ENCODE results near the gene WDR90.
A peak's percentile ranks its signal among the peaks of the same experiment; 100 is the strongest.

Gene WDR90

DNA sequence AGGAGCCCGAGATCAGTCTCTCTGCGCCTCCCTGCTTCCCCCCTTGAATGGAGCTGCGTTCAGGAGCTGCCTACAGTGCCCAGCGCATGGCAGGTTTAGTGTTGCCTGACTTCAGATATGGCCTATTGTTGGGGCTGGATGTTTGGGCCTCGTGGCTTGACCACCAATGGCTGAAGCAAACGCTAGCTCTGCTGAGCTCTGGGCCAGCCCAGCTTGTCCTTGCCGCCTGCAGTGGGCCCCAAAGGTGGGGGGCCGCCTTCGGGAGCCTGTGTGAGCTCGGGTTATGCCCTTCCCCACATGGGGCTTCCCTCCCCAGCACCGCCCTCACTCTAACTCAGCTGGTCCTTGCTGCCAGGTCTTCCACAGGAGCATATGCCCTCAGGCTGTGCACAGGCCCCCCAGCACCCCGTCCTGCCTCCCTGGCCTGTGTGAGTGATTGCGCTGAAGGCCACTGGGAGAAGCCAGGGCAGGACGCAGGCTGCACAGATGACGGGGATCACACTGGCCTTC is 11.1 kb upstream of the WDR90 start:
- no peak overlapping the region for H3K4me3 ChIP-seq (ENCODE audit: low read depth, low read length)
- TF ChIP-seq, protein P1, sequence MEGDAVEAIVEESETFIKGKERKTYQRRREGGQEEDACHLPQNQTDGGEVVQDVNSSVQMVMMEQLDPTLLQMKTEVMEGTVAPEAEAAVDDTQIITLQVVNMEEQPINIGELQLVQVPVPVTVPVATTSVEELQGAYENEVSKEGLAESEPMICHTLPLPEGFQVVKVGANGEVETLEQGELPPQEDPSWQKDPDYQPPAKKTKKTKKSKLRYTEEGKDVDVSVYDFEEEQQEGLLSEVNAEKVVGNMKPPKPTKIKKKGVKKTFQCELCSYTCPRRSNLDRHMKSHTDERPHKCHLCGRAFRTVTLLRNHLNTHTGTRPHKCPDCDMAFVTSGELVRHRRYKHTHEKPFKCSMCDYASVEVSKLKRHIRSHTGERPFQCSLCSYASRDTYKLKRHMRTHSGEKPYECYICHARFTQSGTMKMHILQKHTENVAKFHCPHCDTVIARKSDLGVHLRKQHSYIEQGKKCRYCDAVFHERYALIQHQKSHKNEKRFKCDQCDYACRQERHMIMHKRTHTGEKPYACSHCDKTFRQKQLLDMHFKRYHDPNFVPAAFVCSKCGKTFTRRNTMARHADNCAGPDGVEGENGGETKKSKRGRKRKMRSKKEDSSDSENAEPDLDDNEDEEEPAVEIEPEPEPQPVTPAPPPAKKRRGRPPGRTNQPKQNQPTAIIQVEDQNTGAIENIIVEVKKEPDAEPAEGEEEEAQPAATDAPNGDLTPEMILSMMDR (IDR thresholded peaks at IDR 0.05; ENCODE audit: low read depth, low read length, missing control alignments), result no peak

DNA sequence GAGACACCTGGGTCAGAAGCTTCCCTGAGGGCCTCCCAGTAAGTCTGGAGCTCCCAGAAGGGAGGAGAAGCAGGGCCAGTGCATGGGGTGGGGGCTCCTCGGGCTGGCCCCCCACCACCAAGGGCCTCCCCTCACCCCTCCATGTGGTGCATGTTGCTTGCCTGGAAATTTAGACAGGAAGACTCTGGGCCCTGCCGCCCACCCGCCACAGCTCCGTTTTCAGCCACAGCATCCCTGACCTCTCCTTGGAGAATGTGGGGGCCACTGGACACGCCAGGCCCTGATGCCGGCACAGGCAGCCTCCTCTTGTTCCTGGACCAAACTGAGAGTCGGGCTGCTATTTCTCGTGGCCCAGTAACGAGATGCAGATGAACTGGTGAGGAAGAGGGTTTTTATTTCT is 10.3 kb upstream of the WDR90 start:
- no peak for DNase-seq (ENCODE audit: low read depth)
- no peak overlapping the region for H3K4me3 ChIP-seq (ENCODE audit: low read depth, low read length)
- in situ Hi-C loops (cut with HindIII; ENCODE audit: low sequenced_read_pairs), result no loop called here
- TF ChIP-seq, protein P1 (IDR thresholded peaks at IDR 0.05; ENCODE audit: low read depth, low read length, missing control alignments), result no peak

More for the DNA sequence above, 11.1 kb upstream of the WDR90 start:
- in situ Hi-C loops (cut with HindIII; ENCODE audit: low sequenced_read_pairs), result no loop called here
- DNase-seq (ENCODE audit: low read depth), result no peak

DNA sequence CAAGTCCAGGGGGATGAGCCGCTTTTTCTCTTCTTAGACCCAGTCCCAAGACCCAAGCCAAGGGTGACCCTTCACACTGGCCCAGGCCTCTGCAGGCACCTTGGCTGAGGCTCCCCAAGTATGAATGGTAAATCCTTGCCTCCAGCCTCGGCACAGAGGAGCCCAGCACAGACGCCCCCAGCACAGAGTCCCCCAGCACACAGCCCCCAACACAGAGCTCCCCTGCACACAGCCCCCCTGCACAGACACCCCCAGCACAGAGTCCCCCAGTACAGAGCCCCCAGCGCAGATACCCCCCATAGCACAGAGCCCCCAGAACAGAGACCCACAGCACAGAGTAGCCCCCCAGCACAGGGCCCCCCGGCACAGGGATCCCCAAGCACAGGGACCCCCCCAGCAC is 8.6 kb upstream of the WDR90 start:
- peak overlapping the region; percentile 59 for H3K4me3 ChIP-seq (ENCODE audit: low read depth, low read length)
- in situ Hi-C loops (cut with HindIII; ENCODE audit: low sequenced_read_pairs), result no loop called here
- DNase-seq (ENCODE audit: low read depth), result no peak
- TF ChIP-seq, protein P1 (IDR thresholded peaks at IDR 0.05; ENCODE audit: low read depth, low read length, missing control alignments), result no peak

DNA sequence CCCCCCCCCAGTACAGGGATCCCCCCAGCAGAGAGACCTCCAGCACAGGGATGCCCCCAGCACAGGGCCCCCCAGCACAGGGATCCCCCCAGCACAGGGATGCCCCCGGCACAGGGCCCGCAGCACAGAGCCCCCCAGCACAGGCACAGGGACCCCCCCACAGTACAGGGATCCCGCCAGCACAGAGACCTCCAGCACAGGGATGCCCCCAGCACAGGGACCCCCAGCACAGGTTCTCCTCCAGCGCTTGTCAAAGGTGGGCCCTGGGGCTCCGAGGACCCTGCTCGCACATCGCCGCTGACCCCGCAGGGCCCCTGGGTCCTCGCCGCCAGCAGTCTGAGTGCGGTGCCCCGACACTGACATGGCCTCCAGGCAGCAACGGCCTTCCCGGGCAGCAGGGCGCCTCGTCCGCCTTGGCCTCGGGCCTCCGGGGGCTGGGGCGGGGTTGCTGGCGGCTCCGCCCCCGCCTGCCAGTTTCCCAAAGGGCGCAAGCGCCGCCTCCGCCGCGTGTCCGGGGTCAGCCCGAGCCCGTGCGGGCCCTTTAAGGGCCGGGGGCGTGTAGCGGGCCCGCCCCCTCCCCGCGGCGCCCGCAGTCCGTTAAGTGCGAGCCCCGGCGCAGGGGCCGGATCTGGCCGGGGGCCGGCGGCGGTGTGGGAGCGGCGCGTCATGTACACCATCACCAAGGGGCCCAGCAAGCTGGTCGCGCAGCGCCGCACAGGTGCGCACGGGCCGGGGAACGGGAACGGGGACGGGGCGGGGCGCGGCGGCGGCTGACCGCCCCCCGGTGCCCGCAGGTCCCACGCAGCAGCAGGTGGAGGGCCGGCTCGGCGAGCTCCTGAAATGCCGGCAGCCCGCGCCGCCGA is 7.6 kb upstream of the WDR90 start, which contains the start of gene MCRIP2:
MCRIP2 (plus strand) TSS at position 503 of the 863 bp plus-strand sequence; CDS start at position 667, 164 bp downstream.
- TF ChIP-seq, protein P1 (IDR thresholded peaks at IDR 0.05; ENCODE audit: low read depth, low read length, missing control alignments), result no peak
- peak within 1 kb of the TSS; percentile 59 for H3K4me3 ChIP-seq (ENCODE audit: low read depth, low read length)
- DNase-seq (ENCODE audit: low read depth), result no peak
- in situ Hi-C loops (cut with HindIII; ENCODE audit: low sequenced_read_pairs), result no loop called here

DNA sequence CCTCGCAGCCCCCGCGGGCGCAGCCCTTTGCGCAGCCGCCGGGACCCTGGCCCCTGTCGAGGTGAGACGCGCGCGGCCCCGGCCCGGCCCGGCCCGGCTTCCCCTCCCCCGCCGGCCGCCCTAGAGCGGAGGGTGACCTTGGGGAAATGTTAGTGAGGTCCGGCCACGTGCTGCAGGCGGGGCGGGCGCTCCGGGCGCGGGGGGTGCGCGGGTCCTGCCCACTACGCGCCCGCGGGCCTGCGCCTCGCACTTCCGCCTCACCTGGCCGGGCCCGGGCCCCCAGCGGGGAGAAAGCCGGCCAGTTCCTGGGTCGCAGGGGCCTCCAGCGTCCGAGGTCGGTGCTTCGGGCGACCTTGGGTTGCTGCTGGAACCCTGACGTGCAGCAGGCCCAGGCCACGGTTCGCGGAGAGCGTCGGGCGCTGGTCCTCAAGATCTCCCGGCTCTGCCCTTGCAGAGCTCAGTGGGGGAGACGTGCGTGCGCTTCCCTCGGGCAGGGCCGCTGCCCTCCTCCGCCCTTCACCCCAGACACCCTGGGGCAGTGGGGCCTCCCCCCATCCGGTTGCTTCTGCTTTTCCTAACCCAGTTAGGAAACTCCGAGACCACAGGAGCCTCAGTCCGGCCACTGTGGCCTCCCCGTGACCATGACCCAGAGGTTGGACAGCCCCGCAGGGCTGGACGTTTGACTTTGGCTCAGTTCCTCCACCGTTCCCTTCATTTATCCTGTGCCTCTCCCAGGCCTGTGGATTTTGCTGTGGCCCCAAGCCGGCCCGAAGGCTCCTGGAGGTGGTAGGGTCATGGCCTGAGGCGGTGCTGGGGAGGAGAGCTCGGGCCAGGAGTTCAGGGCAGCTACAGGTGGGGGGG is 6.7 kb upstream of the WDR90 start:
- in situ Hi-C loops (cut with HindIII; ENCODE audit: low sequenced_read_pairs), result no loop called here
- TF ChIP-seq, protein P1 (IDR thresholded peaks at IDR 0.05; ENCODE audit: low read depth, low read length, missing control alignments), result no peak
- H3K4me3 ChIP-seq (ENCODE audit: low read depth, low read length), result peak overlapping the region; percentile 59
- DNase-seq (ENCODE audit: low read depth), result no peak

DNA sequence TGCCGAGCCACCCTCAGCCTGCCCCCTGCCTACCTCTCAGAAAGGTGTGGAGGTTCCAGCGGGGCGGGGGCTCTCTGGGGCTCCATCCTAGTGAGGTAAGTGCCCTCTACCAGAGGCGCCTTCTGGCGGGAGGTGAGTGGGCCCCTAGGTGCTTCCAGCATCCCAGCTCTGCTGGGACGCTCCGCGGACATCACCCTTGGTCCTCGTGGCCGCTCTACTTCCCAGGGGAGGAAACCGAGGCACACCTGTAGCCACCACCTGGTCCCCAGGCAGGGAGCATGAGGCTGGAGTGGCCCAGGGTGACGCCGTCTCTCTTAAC is 6.2 kb upstream of the WDR90 start:
- TF ChIP-seq, protein P1 (IDR thresholded peaks at IDR 0.05; ENCODE audit: low read depth, low read length, missing control alignments), result no peak
- peak overlapping the region; percentile 59 for H3K4me3 ChIP-seq (ENCODE audit: low read depth, low read length)

More for the DNA sequence above, 6.2 kb upstream of the WDR90 start:
- in situ Hi-C loops (cut with HindIII; ENCODE audit: low sequenced_read_pairs), result no loop called here
- no peak for DNase-seq (ENCODE audit: low read depth)

All from astrocyte of the cerebellum (primary cell).